OCI-M1 (cell line): Measurements from ENCODE around the gene HSFX4.
A peak's percentile ranks its signal among the peaks of the same experiment; 100 is the strongest.
"Not testable (repeated sequence)": the region's sequence is repeated elsewhere in the genome, so short reads cannot be mapped to it uniquely, and the experiment has no call there.

ENCODE experiments used
- DNase-seq: peaks from one replicate; lab custom pipeline; 2025; lab: John Stamatoyannopoulos, UW

HSFX4 gene

DNA sequence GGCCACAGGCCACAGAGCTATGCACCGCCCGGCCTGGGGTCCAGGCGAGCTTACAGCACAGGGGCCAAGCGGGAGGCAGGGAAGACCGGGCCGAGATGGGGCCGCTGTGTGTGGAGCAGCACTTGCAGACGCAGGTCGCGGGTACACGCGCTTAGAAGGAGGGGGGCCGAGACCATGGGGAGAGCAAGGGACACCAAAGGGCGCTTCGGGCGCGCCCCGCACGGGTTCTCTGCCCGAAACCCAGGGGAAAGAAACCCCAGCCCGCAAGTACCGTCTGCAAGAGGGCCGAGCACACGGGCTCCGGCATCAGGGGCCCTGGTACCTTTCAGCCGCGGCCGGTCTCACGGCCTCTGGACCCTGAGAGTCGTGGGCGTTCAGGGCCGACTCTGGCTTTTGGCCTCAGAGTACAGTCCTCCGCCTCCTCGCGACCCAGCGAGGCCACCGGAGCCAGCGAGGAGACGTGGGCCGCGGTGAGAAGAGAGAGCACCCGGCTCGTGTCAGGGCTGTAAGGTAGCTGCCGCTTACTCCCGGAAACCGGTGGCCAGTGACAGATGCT is 8.6 kb downstream of the HSFX4 start:
- no peak for DNase-seq

DNA sequence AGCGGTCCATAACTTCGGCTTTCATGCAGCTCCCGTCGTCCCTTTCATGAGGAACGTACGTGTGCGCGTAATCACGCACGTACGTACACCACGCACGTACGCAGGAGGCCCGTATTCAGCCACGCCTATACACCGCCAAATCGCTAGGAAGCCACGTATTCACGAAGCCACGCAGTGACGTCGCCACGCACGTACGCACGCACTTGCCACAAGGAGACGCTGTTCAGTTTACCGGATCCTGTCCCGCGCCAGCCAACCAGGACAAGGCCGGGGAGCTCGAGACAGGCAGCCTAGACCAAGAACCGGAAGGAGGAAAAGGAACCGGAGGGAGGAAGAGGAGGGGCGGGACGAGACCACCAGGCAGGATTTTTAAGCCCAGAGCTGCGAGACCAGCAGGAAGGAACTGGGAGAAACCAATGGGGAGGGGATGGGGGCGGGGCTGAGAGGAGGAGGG is 9.1 kb downstream of the HSFX4 start, which contains the start of gene EOLA2:
EOLA2 (minus strand) TSS at position 65 of the 454 bp plus-strand sequence. CDS start 4,617 bp downstream, outside the sequence.
- DNase-seq: peak; percentile 97

DNA sequence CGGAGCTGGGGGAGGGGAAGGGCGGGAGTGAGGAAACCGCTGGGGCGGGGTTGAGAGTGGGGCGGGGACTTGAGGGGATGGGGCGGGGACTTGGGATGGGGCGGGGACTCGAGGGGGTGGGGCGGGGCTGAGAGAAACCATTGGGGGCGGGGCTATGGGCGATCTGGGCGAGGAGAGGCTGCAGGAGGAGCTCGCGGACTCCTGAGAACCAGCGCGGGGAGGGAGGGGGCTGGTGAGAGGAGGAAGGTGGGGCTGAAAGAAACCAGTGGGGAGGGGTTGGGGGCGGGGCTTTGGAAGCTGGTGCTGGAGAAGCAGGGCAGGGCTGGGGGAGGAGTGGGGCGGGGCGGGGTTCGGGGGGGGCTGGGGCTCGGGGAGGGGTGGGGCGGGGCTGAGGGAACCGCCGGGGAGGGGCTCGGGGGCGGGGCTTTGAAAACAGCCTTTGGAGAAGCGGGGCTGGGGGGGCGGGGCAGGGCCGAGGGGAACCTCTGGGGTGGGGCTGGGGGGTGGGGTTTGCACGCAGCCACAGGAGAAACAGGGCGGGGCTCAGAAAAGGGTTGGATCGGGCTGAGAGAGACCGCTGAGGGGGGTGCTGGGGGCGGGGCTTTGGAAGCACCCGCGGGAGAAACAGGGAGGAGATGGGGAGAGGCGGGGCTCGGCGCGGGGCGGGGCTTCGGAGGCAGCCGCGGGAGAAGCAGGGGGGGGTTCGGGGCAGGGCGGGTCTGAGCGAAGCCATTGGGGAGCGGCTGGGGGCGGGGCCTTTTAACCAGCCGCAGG is 9.7 kb downstream of the HSFX4 start:
- DNase-seq: peak; percentile 91

DNA sequence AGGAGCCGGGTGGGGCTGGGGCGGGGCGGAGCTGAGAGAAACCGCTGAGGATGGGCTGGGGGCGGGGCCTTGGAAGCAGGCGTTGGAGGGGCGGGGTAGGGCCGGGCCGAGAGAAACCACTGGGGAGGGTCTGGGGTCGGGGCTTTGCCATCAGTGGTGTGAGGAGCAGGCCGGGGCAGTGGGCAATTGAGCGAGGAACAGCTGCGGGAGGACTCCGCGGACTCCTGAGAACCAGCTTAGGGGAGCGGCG is 10.2 kb downstream of the HSFX4 start:
- DNase-seq: no peak

DNA sequence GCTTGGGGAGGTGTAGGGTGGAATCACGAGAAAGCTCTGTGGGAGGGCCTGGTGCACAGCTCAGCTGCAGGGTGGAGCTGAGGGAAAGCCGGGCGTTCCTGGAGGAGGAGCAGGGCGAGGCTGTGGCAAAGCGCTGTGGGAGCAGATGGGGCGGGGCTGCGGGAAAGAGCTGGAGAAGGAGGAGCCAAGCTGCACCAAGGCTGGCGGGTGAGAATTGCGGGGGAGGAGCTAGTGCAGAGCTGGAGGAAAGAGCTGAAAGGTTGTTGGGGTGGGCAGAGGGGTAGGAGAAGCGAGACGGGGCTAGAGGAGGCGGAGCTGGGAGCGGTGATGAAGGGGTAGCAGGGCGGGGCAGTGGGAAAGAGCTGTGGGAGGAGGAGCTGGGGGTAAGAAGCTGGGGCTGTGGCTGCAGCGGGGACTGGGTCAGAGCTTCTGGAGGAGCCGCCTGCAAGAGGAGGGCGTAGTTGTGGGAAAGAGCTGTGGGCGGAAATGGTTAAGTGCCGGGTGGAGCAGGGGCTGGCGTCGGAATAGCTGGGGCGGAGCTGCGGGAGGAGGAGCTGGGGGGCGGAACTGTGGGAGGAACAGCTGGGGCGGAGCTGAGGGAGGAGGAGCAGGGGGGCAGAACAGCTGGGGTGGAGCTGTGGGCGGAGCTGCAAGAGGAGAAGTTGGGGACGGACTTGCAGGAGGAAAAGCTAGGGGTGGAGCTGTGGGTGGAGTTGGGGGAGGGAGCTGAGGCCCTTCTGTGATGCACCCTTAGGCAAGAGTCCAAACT is 10.7 kb downstream of the HSFX4 start:
- peak; percentile 97 for DNase-seq

DNA sequence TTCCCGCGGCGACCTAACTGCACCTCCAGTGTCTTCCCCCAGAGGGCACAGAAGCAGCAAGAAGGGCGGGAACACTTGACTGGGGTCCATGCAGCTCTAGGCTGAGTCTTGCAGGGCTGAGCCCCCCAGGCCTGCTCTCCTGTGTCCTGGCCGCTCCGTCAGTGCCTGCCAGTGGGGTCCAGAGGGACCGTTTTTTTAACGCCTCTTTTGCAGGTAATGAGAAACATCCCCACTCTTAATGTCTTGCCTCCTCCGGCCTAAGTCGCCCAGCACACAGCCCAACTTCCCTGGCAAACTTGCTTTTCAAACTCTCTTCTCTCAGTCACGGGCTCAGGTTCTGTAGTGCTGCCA is 11.3 kb downstream of the HSFX4 start:
- DNase-seq: not testable (repeated sequence)

DNA sequence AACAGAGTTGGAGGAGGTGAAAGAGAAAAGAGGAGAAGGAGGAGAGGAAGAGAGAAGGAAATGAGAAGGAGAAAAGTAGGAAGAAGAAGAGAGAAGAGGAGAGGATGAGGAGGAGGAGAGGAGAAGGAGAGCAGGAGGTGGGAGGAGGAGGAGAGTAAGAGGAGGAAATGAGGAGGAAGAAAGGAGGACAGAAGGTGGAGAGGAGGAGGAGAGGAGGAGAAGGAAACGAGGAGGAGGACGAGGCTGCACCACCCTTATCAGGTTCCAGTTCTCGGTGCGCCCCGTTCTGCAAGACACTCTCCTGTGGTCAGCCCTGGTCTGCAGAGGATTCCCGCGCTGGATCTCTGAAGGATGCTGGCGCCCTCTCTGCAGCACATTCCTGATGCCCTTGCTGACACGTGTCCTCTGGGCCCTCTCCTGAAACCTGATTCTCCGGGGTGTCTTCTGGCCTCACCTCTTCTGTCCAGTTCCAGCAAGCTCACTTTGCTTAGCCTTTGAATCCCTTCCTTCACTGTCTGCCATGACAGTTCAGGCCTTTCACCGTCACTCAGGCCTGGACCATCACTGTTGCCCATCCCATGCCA is 15.8 kb downstream of the HSFX4 start:
- not testable (repeated sequence) for DNase-seq

DNA sequence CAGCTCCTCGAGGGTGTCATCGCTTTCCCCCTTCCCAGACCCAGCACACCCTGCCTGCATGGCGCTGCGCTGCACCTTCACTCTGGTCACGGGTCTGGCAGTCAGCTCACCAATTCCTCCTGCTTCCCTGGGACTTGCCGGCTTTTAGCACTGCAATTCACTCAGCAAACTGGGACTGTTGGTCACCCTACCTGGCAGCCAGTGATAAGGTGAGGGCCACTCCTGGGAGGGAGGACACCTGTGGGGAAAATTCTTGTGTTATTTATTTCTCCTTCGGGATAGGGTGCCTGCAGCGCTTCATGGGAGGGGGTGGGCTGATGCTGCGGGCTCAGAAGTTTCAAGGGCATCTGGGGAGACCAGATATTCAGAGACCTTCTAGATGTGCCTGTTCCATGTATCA is 16.4 kb downstream of the HSFX4 start:
- not testable (repeated sequence) for DNase-seq

DNA sequence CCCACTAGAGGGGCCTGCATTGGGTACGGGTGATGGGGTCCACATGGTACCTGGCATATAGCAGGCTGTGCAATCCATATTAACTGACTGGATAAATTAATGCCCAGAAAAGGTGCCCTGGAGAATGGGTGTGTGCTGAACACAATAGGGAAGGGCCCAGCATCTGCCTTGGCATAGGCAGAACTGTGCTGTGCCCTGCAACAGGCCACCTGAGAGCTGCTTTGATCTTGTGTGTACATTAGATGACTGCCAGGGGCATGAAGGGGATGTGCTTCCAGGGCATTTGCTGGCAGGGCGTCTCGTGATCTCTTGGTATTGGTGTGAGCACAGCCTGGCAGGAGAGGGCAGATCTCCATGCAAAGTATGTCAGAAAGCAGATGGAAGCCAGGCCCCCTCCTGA is 17.6 kb downstream of the HSFX4 start:
- DNase-seq: not testable (repeated sequence)

DNA sequence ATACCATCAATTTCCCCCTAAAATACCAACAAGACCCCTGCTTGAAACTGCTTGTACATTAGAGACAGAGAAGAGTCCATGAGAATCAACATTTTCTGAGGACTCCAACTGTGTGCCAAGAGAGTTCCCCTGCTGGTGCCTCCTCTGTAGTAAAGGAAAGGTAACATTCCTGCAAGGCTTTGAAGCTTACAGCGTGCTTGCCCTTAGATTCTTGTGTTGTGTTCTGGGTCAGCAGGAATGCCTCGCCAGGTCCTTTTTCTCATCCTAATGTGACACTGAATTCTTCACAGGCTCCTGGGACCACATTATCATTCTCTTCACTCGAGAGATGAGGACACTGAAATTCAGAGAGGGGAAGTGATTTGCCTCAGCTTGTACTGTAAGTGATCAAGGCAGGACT is 18.6 kb downstream of the HSFX4 start:
- no peak for DNase-seq

DNA sequence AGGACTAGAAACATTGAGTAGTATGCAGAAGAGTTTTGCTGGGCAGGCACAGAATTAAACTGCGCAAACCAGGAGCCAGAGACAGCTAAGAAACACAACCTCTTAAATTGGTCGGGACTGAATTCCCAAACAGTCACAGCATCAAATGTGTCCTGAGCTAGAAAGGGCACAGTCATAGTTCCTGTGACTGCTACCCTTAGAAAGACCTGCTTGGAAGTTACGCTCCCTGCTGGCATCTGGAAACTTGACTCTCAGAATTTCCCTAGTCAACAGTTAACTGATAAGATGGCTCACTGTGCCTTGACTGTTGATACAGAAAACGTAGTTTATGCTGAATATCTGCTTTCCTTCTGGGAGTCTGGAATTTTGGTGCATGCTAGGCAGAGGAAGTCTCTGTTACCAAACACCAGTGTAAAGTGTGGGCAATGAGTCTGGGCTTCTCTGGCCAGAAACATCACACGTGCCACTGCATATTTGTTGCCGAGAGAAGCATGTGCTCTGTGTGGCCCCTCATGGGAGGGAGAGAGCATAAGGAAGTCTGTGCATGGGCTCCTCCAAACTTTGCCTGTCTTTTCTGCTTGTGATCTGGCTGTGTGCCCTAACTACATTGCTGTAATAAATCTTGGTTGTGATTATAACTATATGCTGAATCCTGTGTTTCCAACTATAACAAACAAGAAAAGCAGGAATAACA is 20.5 kb downstream of the HSFX4 start:
- DNase-seq: no peak

DNA sequence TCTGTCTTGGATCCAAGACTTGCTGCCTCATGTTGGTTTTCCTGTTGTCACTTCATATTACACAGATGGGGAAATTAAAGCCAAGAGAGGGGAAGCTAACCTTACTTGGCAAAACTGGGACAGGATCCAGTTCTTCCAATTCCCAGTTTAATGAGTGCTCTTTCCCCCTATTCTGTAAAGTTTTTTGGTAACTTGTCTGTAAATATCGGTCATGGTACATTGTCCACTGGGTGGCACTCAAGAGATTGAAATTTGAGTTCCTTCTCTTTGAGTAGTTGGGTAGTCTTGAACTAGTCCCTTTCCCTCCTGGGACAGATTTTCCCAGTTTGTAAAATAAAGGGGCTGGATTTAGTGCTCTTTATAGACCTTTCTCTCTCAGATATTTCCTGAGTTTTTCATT is 21.3 kb downstream of the HSFX4 start:
- peak; percentile 60 for DNase-seq

DNA sequence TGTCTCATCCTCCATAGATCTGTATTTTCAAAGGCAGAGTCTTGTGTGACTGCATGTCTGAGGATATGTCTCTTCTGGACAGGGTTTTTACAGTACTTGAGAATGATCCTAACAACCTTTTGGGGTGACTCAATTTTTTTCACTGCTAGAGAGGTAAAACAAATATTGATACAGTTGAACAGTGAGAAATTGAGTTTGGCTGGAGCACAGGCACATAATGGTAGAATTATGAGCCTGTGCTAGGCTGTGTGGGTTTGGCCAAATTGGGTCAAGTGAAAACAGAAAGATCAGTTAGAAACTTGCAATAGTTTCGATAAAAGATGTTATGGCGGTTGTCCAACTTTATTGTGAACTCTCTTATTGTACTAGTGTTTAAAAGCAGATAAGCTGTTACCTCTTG is 32.2 kb downstream of the HSFX4 start:
- no peak for DNase-seq

DNA sequence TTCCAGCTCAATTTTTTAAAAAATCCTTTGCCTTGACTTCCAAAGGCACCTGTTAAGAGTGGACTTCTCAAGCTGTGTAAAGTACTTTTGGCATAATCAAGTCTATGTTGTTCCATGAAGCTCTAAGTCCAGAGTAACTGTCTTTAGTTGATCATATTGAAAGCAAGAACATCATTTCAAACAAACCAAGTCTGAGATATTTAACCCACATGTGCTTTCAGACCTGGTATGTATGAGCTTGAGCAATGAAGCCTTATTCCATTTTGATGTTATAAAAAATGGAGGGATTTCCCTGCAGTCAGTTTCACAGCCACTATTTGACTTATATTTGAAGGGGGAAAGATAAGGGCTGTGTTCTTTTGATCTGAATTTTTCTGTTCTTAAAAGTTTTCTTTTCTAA is 32.6 kb downstream of the HSFX4 start:
- DNase-seq: no peak

DNA sequence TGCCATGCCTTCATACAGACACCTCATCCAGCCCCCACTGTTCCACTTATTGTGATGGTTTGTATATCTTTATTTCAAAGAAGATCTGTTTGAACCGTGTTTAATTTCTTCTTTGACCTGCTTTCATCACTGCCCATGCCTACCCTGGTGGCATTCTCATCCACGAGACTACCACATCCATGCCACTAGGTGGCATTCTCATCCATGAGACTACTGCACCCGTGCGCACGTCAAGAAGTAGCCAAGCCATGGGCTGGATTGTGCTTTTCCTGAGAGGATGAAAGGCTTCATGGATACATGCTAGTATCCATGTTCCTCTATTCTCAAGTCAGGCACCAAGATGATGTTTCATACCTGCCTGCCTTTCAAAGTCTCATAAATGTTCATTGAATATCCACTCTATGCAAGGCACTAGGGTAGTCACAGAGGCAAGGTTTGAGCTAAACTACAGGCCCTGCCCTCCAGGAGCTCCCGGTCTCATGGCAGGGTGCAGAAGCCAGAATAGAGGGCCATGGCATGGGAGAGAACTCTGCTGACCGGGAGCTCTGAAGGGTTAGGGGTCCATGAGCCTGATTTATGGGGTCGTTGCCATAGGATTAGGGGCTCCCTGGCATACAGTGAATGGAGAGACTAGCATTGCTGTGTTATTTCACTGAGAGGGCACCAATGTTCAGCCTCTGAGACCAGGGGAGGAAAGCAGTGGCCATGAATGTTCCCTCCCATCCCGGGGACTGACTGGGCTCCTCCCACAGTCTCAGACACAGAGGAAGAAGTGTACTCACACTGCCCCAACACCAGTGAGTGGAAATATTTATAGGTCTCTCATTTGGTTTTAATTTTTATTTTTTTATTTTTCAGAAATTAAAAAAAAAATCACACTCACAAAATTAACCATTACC is 33.7 kb downstream of the HSFX4 start:
- DNase-seq: peak; percentile 33

DNA sequence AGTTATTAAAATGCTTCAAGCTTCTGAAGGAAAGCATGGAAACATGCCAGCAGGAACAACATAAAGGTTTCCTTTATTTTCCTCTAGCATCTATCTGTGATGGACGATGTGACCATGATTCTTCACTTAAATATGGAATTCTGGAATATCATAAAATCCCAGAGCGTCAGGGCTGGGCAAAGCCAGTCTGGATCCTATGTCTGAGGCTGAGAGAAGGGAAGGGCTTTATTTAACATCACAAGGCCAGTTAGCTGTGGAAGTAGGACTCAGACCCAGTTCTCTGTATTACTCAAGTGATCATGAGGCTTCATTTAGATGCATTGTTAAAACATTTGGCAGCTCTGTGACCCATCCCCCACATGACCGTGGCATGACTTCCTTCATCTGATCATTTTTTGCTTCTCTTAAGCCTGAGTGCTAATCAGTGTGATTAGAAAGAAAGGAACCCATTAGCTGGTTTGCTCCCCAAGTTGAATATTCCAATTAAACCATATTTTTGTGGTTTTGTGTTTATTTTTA is 49.8 kb downstream of the HSFX4 start:
- peak; percentile 1 for DNase-seq
